Measurements from ENCODE around the gene ERMP1. TPM values are rescaled to one million over a fixed set of nuclear protein-coding genes. Genes with fewer than 3 reads are reported as not detected.

Gene ERMP1
- total and polyA plus RNA-seq, 2 donors (not counting 3 experiments of a cell fraction or from before 2014, with no cell fraction given): 9.7 to 16.6 TPM

GRCh38 chr9:5846096-5846495, 13.2 kb upstream of the ERMP1 start:
- Histone ChIP-seq H3K27ac (ENCODE audit: insufficient read depth, low read depth, low read length) (no peak overlapping the region), H3K27me3 (ENCODE audit: control insufficient read depth in 2 of 2, insufficient read depth in 2 of 2, low read length in 2 of 2) (no peaks in the 10 kb centered on the region), H3K9ac (replicated peaks; ENCODE audit: extremely low read depth, insufficient read depth, low read length) (no peak overlapping the region), H3K79me2 (ENCODE audit: control insufficient read depth, insufficient read depth, low read length) (no peaks in the 10 kb centered on the region), H3K9me1 (replicated peaks; ENCODE audit: control insufficient read depth, extremely low read depth, insufficient read depth, low read length) (no peaks in the 10 kb centered on the region), H3K4me3 (replicated peaks in 1 of 3; ENCODE audit: insufficient read depth in 1 of 3, low read depth in 1 of 3, low read length in 3 of 3) (no peak overlapping the region), H3K9me3 (replicated peaks; ENCODE audit: control insufficient read depth, insufficient read depth, low read length) (no peaks in the 10 kb centered on the region), H3K4me2 (ENCODE audit: insufficient read depth, low read length) (no peak overlapping the region), H2AFZ (ENCODE audit: low read depth, low read length) (no peak overlapping the region), H4K20me1 (replicated peaks; ENCODE audit: control insufficient read depth, extremely low read depth, insufficient read depth, low read length) (no peaks in the 10 kb centered on the region), H3K36me3 (ENCODE audit: control insufficient read depth in 2 of 2, extremely low read depth in 1 of 2, insufficient read depth in 2 of 2, low read length in 2 of 2) (no peaks in the 10 kb centered on the region), H3K4me1 (ENCODE audit: control insufficient read depth, extremely low read depth, insufficient read depth, low read length) (peaks cover 31% of the 10 kb centered on the region)
- intact Hi-C loops (cut with micrococcal nuclease): no loop called here
- dilution Hi-C loops (cut with MboI; ENCODE audit: extremely low pct_ligation_motif_present, low sequenced_read_pairs): no loop called here
- ChIA-PET POLR2A (no interaction called here), CTCF (interaction anchor here (1.6 to 1.8 kb wide), 2 partner anchors 13 to 47 kb away, joined by 5 to 9 read pairs; partner anchors contain the start of gene ERMP1)
- no TSS peak for BruUV-seq (replicated peaks)
- FAIRE-seq (no peak), DNase-seq (ENCODE audit: low read depth, low spot score) (no peak)
- no peak for TF ChIP-seq POLR2AphosphoS5 (IDR thresholded peaks at IDR 0.05; ENCODE audit: insufficient read depth, low read depth, low read length)
- no peak for TF ChIP-seq FOS (IDR thresholded peaks at IDR 0.05; ENCODE audit: borderline replicate concordance, insufficient read depth, low read length)
- no peak for TF ChIP-seq EZH2 (IDR thresholded peaks at IDR 0.05; ENCODE audit: borderline replicate concordance, low read depth, low read length, severe bottlenecking)
- no peak for TF ChIP-seq MAX (IDR thresholded peaks at IDR 0.05; ENCODE audit: insufficient read depth, insufficient read length)
- no peak for TF ChIP-seq MYC (IDR thresholded peaks at IDR 0.05; ENCODE audit: low read depth, low read length)
- TF ChIP-seq GATA2 (IDR thresholded peaks at IDR 0.05; ENCODE audit: insufficient read depth, insufficient read length, low read depth, low read length): no peak
- TF ChIP-seq JUN (IDR thresholded peaks at IDR 0.05; ENCODE audit: borderline replicate concordance, insufficient read depth, insufficient read length, low read depth): no peak
- TF ChIP-seq, protein P1, sequence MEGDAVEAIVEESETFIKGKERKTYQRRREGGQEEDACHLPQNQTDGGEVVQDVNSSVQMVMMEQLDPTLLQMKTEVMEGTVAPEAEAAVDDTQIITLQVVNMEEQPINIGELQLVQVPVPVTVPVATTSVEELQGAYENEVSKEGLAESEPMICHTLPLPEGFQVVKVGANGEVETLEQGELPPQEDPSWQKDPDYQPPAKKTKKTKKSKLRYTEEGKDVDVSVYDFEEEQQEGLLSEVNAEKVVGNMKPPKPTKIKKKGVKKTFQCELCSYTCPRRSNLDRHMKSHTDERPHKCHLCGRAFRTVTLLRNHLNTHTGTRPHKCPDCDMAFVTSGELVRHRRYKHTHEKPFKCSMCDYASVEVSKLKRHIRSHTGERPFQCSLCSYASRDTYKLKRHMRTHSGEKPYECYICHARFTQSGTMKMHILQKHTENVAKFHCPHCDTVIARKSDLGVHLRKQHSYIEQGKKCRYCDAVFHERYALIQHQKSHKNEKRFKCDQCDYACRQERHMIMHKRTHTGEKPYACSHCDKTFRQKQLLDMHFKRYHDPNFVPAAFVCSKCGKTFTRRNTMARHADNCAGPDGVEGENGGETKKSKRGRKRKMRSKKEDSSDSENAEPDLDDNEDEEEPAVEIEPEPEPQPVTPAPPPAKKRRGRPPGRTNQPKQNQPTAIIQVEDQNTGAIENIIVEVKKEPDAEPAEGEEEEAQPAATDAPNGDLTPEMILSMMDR (IDR thresholded peaks at IDR 0.05; ENCODE audit: extremely low read depth in 1 of 2, insufficient read depth in 1 of 2, low read depth in 1 of 2, low read length in 2 of 2): no peak
- no peak for TF ChIP-seq POLR2A (IDR thresholded peaks at IDR 0.05; ENCODE audit: low read depth, low read length)

Measured in endothelial cell of umbilical vein (primary cell).